Measurements from ENCODE around the gene GPHN.

Gene GPHN

GRCh38 chr14:67173719-67174118 is 665.8 kb downstream of the GPHN start:
- DNase-seq, result no peak

- DNase-seq, result no peak
Measured at GRCh38 chr14:67186172-67186768, 678.3 kb downstream of the GPHN start.

GRCh38 chr14:67186789-67187584 is 679.0 kb downstream of the GPHN start:
- peak in 1 of 5 donors; percentile 46 for DNase-seq

- DNase-seq, result no peak
Measured at GRCh38 chr14:67187826-67188225, 679.9 kb downstream of the GPHN start.

- no peak for DNase-seq
Measured at GRCh38 chr14:67188326-67188725, 680.4 kb downstream of the GPHN start.

GRCh38 chr14:67191768-67192290 is 683.9 kb downstream of the GPHN start:
- no peak for DNase-seq

- DNase-seq, result no peak
Measured at GRCh38 chr14:67192366-67192765, 684.4 kb downstream of the GPHN start.

- DNase-seq, result no peak
Measured at GRCh38 chr14:67195279-67195678, 687.3 kb downstream of the GPHN start.

- no peak for DNase-seq
Measured at GRCh38 chr14:67199016-67199415, 691.1 kb downstream of the GPHN start.

- DNase-seq, result no peak
Measured at GRCh38 chr14:67207810-67208209, 699.9 kb downstream of the GPHN start.

GRCh38 chr14:67218126-67218525 is 710.2 kb downstream of the GPHN start:
- DNase-seq, result no peak

- no peak for DNase-seq
Measured at GRCh38 chr14:67221248-67221981, 713.5 kb downstream of the GPHN start.

- no peak for DNase-seq
Measured at GRCh38 chr14:67221982-67222328, 714.0 kb downstream of the GPHN start.

GRCh38 chr14:67225523-67225922 is 717.6 kb downstream of the GPHN start:
- DNase-seq, result no peak

GRCh38 chr14:67228325-67228984 is 720.5 kb downstream of the GPHN start:
- no peak for DNase-seq
